ENCODE results near the gene S100A2.

Gene S100A2

GRCh38 chr1:153610811-153611301 lies 45.2 kb upstream of the S100A2 start:
- no peak overlapping the region for H2AFZ ChIP-seq (ENCODE audit: low read depth, low read length)
- H3K27ac ChIP-seq (ENCODE audit: low read length) = no peak overlapping the region
- H3K27me3 ChIP-seq (ENCODE audit: low read depth, low read length) = no peaks in the 10 kb centered on the region
- H3K4me3 ChIP-seq (ENCODE audit: low read length) = no peak overlapping the region
- TF ChIP-seq EZH2phosphoT487 (IDR thresholded peaks at IDR 0.05; ENCODE audit: low read depth) = no peak
- no peak for TF ChIP-seq CTCF (IDR thresholded peaks at IDR 0.05; ENCODE audit: low read depth, low read length)
- no peaks in the 10 kb centered on the region for H3K9me3 ChIP-seq (ENCODE audit: insufficient read depth, low read length)
- no peaks in the 10 kb centered on the region for H4K20me1 ChIP-seq (ENCODE audit: insufficient read depth, low read length)
- peaks cover 26% of the 10 kb centered on the region for H3K4me1 ChIP-seq (ENCODE audit: low read length)
- H3K4me2 ChIP-seq (ENCODE audit: low read length) = no peak overlapping the region
- no peak overlapping the region for H3K9ac ChIP-seq (ENCODE audit: low read length)
- H3K36me3 ChIP-seq (replicated peaks; ENCODE audit: low read depth, low read length) = no peaks in the 10 kb centered on the region
- no peaks in the 10 kb centered on the region for H3K79me2 ChIP-seq (ENCODE audit: low read length)

GRCh38 chr1:153610334-153610733 lies 44.7 kb upstream of the S100A2 start:
- Histone ChIP-seq H4K20me1 (ENCODE audit: insufficient read depth, low read length) (no peaks in the 10 kb centered on the region), H3K9ac (ENCODE audit: low read length) (no peak overlapping the region), H3K36me3 (replicated peaks; ENCODE audit: low read depth, low read length) (no peaks in the 10 kb centered on the region), H3K4me2 (ENCODE audit: low read length) (no peak overlapping the region), H2AFZ (ENCODE audit: low read depth, low read length) (no peak overlapping the region), H3K27ac (ENCODE audit: low read length) (no peak overlapping the region), H3K4me3 (ENCODE audit: low read length) (no peak overlapping the region), H3K27me3 (ENCODE audit: low read depth, low read length) (no peaks in the 10 kb centered on the region), H3K9me3 (ENCODE audit: insufficient read depth, low read length) (no peaks in the 10 kb centered on the region), H3K4me1 (ENCODE audit: low read length) (peaks cover 26% of the 10 kb centered on the region), H3K79me2 (ENCODE audit: low read length) (no peaks in the 10 kb centered on the region)
- TF ChIP-seq CTCF (IDR thresholded peaks at IDR 0.05; ENCODE audit: low read depth, low read length) = no peak

- H3K9ac ChIP-seq (ENCODE audit: low read length) = no peak overlapping the region
- no peaks in the 10 kb centered on the region for H4K20me1 ChIP-seq (ENCODE audit: insufficient read depth, low read length)
- no peak overlapping the region for H2AFZ ChIP-seq (ENCODE audit: low read depth, low read length)
- H3K4me2 ChIP-seq (ENCODE audit: low read length) = no peak overlapping the region
- TF ChIP-seq EZH2phosphoT487 (IDR thresholded peaks at IDR 0.05; ENCODE audit: low read depth) (no peak), CTCF (IDR thresholded peaks at IDR 0.05; ENCODE audit: low read depth, low read length) (no peak)
- no peaks in the 10 kb centered on the region for H3K79me2 ChIP-seq (ENCODE audit: low read length)
- no peak overlapping the region for H3K4me3 ChIP-seq (ENCODE audit: low read length)
- no peak overlapping the region for H3K27ac ChIP-seq (ENCODE audit: low read length)
- peaks cover 29% of the 10 kb centered on the region for H3K4me1 ChIP-seq (ENCODE audit: low read length)
- H3K9me3 ChIP-seq (ENCODE audit: insufficient read depth, low read length) = no peaks in the 10 kb centered on the region
- no peaks in the 10 kb centered on the region for H3K27me3 ChIP-seq (ENCODE audit: low read depth, low read length)
- H3K36me3 ChIP-seq (replicated peaks; ENCODE audit: low read depth, low read length) = no peaks in the 10 kb centered on the region
These were observed 43.9 kb upstream of the S100A2 start for GRCh38 chr1:153609585-153609907.

- H3K79me2 ChIP-seq (ENCODE audit: low read length) = no peaks in the 10 kb centered on the region
- H3K36me3 ChIP-seq (replicated peaks; ENCODE audit: low read depth, low read length) = no peaks in the 10 kb centered on the region
- TF ChIP-seq CTCF (IDR thresholded peaks at IDR 0.05; ENCODE audit: low read depth, low read length) (no peak), EZH2phosphoT487 (IDR thresholded peaks at IDR 0.05; ENCODE audit: low read depth) (no peak)
- H3K27ac ChIP-seq (ENCODE audit: low read length) = no peak overlapping the region
- H2AFZ ChIP-seq (ENCODE audit: low read depth, low read length) = no peak overlapping the region
- H3K9me3 ChIP-seq (ENCODE audit: insufficient read depth, low read length) = no peaks in the 10 kb centered on the region
- H3K9ac ChIP-seq (ENCODE audit: low read length) = no peak overlapping the region
- H4K20me1 ChIP-seq (ENCODE audit: insufficient read depth, low read length) = no peaks in the 10 kb centered on the region
- no peak overlapping the region for H3K4me2 ChIP-seq (ENCODE audit: low read length)
- H3K4me3 ChIP-seq (ENCODE audit: low read length) = no peak overlapping the region
- H3K4me1 ChIP-seq (ENCODE audit: low read length) = peaks cover 34% of the 10 kb centered on the region
- H3K27me3 ChIP-seq (ENCODE audit: low read depth, low read length) = no peaks in the 10 kb centered on the region
These were observed 43.3 kb upstream of the S100A2 start for GRCh38 chr1:153608742-153609584.

Data from OCI-LY3 (cell line).